T follicular helper cell (primary cell): ENCODE measurements around the gene BIRC5.
"Not testable (repeated sequence)": the region's sequence is repeated elsewhere in the genome, so short reads cannot be mapped to it uniquely, and the experiment has no call there.

Source experiments
- DNase-seq: peaks from one replicate; pipeline ENCODE4 v3.0.0-alpha.2; 2020; ENCODE audit warnings: low read depth

BIRC5 gene

DNA sequence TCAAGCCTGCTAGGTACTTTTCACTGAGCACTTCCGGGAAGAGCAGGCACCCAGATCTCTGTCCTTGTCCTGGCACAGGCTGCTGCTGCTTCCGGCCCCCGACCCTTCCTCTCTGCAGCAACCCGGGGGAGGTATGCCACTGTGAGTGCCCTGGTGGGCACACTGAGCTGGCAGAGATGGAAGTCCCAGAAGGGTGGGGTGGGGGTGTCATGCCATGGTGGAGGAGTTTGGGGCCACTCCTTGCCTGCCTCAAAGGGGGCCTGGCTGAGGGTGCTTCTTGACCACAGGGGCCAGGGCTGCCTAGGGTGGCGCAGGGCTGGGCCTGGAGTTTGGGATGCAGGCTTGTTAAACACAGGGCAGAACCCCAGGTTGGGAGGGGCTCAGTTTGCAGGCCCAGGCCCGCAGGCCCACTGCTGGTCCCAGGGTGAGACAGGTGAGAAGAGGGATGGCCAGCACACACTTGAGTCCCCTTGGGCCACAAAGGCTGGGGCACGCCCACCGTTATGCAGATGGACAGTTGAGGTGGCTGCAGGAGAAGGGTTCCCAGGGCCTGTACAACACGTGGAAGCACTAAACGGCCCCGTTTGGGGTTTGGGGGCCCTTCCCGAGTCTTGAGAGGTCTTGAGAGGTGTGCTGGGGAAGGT, 26.1 kb downstream of the BIRC5 start:
- DNase-seq = no peak

DNA sequence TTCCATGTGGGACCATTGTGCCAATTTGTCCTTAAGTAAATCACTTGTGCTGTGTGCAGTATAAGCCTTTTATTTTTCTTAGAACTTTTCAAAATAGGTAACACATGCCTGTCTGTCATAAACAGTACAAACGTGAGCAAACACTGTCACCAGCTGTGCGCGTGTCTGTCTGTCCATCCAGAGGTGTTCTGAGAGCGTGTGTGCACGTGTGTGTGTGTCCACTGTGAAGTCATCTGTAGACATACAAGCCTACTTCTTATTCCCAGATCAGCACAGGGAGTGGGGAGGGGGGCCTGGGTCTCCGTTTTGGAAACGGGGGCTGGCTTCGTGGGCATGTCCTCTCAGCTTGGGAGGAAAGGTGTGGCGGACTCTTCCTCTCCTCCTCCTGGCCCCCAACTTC, 26.8 kb downstream of the BIRC5 start:
- DNase-seq = no peak

DNA sequence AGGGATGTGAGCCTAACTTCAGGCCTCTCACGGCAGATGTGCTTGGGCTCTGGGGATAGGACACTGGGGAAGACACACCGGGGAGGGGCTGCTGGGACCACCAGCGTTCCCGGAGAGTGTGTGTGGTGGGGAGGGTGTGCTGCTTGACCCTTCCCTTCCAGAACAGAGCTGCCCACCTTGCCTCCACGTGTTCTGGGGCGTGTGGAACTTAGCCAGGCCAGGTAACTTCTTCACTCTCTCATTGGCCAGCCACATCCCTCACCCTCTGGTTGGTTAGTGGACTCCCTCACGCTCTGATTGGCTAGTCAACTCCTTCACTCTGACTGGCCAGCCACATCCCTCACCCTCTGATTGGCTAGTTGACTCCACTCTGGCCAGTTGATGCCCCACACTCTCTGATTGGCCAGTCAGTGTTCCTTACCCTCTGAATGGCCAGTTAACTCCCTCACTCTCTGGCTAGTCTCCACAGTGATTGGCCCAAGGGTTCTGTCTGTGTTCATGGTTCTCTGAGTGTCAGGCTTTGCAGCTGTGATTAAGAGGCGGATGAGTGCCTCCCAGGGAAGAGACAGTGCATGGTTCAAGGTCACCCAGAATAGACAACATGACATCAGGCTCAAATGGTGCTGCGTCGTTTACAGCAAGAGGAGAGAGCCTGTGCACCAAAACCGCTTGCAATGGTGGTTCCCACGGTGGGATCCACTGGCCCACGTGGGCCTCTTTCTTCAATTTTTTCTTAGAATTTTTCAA, 27.4 kb downstream of the BIRC5 start:
- DNase-seq = no peak

DNA sequence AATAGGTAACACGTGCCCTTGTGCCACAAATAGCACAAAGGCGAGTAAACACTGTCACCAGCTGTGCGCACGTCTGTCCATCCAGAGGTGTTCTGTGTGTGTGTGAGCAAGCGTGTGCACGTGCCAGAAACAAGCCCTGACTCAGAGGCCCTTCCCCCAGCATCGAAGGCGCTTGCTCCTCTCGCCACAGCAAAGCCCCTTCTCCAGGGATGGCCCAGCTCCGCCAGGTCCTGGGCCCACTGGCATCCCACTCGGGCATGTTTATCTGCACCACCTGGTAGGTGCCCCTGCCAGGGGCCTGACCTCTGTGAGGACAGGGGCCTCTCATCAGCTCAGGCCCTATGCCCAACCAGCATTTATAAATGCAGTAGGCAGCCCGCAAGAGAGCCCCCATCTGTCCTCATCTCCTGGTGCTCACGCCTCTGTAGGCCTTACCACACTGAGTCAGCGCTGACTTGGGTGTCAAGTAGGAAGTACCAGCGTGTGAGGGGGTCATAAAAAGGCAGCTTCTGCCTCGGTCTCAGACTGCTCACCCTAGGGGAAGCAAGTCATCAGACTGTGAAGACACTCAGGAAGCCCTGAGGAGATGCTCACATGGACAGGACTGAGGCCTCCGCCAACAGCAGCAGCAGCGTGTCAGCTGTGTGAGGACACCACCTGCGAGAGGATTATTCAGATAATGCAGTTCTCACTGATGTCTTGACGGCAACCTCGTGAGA, 28.1 kb downstream of the BIRC5 start:
- no peak for DNase-seq

DNA sequence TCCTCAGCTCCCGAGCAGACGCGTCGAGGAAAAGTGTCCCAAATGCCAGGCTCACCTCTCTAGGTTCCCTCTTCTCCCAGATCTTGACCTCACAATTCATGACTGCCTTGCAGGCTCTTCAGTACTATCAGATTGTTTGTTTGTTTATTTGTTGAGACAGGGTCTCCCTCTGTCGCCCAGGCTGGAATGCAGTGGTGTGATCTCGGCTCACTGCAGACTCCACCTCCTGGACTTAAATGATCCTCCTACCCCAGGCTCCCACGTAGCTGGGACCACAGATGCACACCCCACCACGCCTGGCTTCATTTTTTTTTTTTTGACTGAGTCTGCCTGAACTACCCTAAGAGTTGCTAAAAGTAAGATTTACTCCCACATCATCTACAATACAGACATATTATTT, 33.3 kb downstream of the BIRC5 start:
- DNase-seq = no peak

DNA sequence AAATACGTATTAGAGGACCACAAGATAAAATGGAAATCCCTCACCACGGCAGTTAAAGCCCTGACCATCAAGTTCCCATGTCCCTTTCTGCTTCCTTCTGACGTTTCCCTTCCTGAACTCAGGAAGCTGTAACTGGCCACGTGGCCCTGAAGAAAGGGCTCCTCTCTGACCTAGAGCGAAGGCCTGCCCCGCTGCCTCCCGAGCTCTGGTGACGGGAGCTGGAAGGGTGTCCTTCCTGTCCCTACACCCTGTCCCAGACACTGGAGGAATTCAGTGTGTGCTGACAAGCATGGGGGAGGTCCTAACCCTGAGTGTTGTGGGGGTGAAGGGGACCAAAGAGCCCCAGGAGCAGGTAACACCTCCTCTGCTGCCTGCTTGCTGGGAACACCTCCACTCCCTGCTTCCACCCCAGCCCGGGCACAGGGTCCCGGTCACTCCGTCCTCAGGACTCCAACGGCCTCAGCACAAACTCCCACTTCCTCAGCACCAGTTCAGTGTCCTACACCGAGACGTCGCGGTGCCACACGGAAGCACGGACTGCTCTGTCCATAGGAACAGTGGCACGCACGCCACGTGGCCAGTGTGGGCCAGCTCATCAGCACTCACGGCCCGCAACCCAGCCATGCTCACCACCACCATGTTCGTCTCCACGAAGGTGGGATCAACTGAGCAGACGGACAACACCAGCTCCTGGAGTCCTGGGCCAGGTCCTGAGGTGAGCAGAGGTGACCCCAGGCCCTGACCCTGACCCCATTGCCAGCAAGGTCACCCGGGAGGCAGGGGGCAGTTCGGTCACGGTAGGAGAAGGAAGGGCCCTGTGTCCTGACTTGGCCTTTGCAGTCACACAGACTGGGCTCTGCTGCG, 34.2 kb downstream of the BIRC5 start:
- no peak for DNase-seq

DNA sequence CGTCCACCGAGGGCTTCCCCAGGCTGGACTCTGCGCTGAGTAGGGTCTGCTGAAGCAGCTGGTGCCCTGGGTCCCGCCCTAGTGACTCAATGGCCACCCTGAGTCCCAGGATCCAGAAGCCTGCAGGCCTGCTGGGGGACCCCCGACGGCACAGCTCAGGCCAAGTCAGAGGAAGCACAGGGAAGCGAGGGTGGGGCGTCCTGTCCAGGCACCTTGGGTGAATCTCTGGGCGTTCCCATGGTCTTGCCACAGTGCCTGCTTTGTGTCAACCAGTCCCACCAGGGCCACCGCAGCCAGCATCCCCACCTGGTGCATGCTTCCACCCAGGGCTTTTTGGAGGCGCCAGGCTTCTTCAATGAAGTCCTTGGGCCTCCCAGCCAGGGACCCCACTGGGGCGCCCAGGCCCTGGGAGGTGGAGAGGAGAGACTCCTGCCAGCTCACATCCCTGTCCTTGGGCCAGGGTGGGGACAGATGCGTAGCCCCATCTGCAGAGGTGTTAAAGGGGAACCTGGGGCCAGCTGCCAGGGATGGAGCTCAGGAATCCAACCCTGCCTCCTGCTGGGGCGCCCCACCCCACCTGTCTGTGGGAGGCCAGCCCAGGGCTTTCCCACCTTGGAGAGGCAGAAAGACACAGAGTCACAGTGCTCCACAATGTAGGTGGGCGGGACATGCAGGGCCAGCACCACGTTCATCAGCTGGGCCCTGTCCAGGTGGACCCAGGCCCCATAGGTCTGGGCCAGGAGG, 35.2 kb downstream of the BIRC5 start:
- DNase-seq = no peak

DNA sequence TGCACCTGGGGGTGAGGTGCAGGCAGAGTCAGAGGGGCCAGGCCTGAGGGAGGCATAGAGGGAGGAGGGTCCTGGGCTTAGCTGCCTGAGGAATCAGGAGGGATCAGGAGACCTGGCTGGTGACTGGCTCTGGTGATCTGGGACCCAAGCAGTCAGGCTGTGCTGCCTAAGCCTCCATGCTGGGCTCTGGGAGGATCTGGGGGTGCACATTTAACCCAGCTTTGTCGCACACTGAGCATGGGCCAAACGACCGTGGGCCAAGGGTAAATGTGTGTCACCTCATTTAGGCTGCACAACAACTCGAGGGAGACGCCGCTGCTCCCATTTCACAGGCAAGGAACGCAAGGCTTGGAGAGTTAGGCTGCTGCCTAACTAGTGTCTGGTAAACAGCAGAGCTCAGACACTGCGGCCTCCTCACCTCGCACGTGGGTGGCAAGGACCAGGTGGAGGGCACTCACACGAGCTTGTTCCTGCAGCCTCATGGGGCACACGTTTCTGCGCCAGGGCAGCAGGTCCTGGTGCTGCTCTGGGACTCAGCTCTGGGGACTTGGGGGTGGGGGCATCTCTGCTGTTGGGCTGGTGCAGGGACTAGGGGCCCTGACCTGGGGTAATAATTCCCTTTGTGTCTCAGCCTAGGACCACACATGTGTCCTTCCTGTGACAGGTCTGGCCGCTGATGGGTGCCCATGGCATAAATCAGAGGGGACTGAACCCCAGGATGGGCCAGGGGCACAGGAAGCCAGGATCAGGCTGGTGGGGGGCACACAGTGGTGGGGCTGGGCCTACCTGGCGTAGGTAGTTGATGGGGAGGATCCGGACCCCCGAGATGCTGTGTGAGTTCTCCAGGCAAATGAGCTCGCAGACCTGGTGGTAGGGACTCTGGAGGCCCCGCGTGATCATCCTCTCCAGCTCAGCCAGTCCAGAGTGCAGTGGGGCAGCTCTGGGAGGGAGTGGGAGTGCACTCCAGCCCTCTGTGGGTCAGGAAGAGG, 36.1 kb downstream of the BIRC5 start:
- no peak for DNase-seq

DNA sequence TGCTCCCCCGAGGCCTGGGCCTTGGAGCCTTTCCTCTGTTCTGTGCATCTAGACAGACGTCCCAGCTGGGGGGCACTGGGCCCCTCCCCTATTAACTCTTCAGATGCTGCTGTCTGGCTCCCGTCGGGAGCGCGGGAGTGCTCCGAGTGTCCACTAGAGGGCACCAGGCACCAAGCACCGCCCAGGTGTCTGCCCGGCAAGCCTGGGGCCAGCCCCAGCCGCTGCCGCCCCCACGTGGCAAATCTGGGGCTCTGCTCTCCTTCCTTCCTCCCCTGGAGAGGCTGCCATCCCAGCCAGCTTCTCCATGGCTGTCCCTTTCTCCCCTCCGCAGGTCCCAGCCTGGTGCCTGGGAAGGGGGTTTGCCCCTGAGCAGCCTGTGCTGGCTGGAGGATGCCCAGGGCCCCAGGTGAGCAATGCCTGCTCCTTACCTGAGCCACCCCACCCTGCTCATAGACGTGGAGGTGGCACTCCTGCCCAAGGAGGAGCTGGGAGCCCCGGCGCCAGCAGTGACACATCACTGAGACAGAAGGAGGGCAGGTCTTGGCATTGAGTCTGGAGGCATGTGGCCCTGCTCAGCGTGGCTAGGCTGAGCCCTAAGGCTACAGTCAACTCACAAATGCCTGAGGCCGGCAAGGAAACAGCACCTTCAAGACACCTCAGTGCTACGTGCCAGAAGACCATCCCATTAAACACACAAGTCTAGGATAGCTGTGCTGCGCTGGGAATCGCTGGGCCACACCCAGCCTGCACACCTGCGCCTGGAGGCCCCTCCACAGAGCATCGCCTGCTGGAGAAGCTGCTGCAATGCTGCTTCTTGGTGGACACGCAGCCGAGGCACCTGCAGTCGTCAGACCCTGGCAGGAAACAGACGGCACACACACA, 37.1 kb downstream of the BIRC5 start:
- DNase-seq = peak; percentile 76

DNA sequence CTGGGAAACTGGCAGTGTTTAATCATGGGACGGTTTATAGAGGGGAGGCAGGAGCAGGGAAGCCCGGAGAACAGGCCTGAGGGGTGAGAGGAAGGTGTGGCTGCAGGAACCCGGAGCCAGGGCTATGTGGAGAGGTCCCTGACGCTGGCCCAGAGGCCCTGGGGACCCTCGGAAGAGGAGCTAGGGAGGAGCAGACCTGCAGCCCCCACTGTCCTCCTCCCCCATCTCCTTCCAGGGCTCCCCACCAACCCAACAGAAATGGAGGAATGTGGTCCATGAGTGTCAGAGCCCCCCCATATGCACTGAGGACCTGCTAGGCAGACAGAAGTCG, 37.7 kb downstream of the BIRC5 start:
- DNase-seq = no peak

DNA sequence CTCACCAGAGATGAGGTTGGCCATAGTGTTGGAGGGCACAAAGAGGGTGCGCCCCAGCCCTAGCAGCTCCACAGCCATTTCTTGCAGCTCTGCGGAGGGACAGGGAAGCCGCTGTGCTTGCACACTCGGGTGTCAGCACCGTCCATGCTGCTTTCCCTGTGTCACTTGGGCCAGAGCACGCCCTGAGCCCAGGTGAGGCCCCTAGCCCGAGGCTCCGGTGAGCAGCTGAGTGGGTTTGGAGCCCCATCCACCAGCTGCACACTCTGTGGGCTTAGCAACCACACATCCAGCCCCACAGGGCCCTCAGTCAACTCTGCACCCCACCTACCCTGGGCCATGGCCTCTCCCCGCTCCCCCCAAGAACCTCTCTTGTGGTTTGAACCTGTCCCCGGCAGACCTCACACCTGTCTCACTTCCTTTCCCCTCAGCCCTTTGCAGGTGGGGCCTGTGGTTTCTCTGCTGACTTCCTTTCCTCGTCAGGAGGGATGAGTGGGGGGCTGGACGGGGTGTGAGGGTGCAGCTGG, 38.1 kb downstream of the BIRC5 start:
- peak; percentile 79 for DNase-seq

DNA sequence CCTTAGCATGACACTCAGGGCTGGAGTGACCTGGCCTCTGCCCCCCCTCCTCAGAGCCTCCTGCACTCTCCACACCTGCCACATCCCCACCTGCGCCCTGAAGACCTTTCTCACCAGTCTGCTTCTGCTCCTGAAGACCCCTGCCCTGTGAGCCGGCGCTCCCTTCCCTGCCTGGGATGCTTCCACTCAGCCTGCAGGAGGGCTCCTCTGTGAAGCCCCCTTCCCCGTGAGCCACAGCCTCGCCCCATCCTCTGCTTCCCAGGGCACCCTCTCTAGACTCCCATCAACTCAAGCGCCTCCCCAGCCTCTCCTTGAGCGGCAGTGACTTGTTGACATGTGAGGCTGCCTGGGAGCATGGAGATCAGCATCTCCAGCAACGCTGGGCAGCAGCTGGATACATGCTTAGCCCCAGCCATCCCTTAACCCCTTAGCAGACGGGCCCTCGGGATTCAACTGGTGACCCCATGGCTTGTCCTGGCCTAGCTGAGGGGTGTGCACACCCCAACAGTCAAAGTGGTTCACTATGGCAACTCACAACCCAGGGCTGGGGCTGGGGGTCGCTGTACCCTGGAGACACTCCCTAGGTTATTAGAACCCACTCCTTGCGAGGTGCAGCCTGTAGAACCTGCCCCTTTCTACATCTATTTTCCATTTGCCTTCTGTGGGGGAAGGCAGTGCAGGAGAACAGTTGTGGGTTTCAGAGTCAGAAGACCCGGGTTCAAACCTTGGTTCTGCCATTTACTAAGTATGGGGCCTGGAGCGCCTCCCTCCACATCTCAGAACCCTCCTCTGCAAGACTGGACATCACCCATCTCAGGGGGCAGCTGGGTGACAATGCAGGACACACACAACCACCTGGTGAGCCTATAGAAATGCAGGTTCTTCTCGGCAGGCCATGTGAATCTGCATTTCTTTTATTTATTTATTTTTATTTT, 38.9 kb downstream of the BIRC5 start:
- DNase-seq = no peak

DNA sequence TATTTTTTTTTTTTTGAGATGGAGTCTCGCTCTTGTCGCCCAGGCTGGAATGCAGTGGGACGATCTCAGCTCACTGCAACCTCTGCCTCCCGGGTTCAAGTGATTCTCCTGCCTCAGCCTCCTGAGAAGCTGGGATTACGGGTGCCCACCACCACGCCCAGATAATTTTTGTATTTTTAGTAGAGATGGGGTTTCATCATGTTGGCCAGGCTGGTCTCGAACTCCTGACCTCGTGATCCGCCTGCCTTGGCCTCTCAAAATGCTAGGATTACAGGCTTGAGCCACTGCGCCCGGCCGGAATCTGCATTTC, 39.5 kb downstream of the BIRC5 start:
- not testable (repeated sequence) for DNase-seq

DNA sequence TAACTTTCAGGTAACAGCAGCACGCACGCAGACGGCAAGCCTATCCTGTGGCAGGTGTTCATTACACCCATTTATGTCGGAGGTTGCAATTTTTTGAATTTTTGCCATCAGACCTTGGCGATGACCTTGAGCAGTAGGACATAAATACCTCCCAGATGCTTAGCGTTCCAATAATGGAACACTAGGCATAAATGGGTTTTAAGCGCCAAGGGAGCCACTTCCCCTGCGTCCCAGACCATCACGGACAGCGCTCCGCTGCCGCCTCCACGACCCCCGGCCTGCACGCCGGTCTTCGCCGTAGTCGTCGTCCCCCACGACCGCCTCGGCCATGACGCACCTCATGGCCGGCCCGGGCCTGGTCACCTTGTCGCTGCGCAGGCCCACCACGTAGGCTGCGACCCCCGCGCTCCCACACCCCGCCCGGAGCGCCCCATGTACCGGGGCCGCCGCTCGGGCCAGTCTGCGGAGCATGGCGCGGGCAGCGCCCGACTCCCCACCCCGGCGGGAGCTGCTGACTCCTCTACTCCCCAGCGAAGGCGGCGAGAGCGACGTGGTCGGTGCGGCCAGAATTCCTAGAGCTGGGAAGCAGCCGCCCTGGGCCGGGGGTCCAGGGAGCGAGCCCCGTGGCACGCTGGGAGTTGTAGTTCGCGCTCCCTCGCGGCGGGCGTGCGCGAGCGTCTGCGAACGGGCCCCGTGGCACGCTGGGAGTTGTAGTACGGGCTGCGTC, 40.1 kb downstream of the BIRC5 start:
- peak; percentile 74 for DNase-seq

DNA sequence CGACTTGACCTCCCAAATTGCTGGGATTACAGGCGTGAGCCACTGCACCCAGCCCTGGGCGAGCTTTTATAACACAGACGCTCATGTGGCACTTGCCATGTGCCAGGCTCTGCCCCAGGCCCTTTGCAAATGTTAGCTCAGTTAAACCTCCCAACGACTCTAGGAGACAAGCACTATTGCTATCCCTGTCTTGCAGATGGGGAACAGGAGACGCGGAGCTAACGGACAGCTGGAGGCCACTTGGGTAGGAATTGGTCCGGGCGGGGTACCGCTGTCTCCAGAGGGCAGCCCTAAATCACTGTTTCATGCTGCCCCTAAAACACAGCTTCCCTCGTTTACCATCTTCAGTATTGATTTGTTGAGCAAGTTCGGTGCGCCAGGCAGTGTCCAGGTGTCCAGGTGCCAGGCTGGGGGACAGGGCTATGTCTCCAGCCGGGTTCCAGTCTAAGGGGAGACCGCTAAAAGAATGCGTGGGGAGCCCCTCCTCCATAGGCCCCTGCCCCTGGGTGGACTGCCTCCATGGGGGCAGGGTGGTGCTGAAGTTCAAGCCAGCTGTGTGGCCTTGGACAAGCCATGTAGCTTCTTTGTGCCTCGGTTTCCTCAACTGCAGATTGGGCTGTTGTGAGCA, 41.1 kb downstream of the BIRC5 start:
- DNase-seq = no peak

DNA sequence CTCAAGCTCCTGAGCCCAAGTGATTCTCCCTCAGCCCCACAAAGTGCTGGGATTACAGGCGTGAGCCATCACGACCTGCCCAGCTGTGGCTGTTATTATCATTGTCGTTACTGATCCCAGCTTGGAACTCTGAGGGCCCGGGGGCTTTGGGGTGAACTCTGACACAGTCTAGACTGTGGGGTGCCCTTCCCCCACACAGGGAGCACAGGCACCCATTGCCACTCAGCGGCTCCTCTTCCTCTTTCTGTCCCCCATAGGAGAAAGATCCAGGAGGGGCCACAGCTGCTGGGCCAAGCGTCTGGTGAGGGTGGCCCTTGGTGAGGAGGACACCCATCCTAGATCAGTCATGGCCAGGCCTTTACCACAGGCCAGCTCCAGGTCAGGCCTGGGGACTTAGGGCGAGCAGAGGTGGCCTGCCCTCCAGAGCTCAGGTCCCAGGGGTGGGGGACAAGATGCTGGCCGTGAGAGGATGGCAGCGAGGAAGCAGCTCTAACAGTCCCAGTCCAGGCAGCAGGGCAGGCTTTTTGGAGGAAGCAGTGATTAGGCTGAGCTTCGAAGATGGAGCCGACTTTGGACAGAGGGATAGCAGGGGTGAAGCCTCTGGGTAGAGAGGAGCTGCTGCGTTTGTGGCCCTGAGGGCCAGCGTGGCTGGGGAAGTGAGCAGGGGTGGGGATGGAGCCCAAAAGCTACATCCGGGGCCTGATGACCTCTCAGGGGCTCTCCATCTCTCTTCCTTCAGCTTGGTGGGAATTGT, 42.1 kb downstream of the BIRC5 start:
- no peak for DNase-seq
